ENCODE results near the gene NT5C2. TPM values are rescaled to one million over a fixed set of nuclear protein-coding genes. Genes with fewer than 3 reads are reported as not detected.

Gene NT5C2
- total RNA-seq, 6 experiments from 2014 or later, result 17.3 to 39.2 (median 32.4) TPM

DNA sequence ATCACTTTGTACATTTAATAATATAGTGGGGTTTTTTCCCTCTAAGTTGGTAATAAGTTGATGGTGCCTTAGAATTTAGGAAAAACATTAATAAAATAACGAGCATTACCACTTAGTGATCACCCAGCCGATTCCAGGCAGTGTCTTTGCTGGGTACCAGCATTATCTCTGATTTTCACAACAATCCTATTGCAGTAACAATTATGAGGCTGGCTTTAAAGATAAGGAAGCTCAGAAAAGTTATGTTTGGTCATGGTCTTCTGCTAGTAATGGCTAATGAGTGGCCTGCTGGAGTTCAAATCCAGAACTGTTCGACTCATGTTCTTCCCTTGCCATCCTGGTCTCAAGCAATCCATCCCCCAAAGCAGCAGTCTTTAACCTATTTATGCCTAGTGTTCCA lies 147.1 kb downstream of the NT5C2 start:
- intact Hi-C loops (cut with DNase I), result no loop called here
- Histone ChIP-seq H3K9me3 (no peaks in the 10 kb centered on the region), H3K4me1 (no peaks in the 10 kb centered on the region), H3K36me3 (no peaks in the 10 kb centered on the region), H3K4me3 (no peak overlapping the region), H3K27me3 (no peaks in the 10 kb centered on the region), H3K27ac (no peak overlapping the region)
- ATAC-seq (no peak), DNase-seq (no peak)
- 81% methylated on average over 3 of the region's 3 CpGs for WGBS (ENCODE audit: insufficient coverage, low coverage, low lambda C conversion rate, missing lambda C conversion rate)
- TF ChIP-seq POLR2A (IDR thresholded peaks at IDR 0.05), result no peak
- TF ChIP-seq, protein P1, sequence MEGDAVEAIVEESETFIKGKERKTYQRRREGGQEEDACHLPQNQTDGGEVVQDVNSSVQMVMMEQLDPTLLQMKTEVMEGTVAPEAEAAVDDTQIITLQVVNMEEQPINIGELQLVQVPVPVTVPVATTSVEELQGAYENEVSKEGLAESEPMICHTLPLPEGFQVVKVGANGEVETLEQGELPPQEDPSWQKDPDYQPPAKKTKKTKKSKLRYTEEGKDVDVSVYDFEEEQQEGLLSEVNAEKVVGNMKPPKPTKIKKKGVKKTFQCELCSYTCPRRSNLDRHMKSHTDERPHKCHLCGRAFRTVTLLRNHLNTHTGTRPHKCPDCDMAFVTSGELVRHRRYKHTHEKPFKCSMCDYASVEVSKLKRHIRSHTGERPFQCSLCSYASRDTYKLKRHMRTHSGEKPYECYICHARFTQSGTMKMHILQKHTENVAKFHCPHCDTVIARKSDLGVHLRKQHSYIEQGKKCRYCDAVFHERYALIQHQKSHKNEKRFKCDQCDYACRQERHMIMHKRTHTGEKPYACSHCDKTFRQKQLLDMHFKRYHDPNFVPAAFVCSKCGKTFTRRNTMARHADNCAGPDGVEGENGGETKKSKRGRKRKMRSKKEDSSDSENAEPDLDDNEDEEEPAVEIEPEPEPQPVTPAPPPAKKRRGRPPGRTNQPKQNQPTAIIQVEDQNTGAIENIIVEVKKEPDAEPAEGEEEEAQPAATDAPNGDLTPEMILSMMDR (IDR thresholded peaks at IDR 0.05), result no peak

DNA sequence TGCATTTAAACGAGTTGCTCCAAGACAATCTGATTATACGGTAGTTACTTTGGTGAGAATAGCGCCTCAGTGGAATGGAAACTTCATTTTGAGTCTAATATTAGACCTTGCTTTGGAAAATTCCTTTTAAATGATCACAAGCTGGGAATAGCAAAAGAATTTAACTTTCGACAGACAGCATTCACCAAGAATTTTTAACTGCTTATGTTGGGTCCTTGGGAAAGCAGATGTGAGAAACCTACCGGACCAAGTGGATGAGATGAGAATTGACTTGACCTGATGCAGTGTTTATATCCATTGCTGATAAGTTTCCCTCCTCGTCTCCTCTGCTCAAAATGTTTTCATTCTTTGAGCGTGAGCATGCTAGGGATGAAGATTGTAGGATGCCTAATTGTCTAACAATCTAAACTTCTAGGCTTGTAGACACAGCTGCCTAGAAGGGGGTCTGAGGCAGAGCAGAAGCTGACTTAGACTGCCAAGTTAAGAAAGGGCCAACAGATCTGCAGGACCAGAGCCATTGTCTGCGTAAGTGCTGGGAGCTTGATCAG lies 148.1 kb downstream of the NT5C2 start:
- DNase-seq (no peak), ATAC-seq (no peak)
- WGBS (ENCODE audit: insufficient coverage, low coverage, low lambda C conversion rate, missing lambda C conversion rate), result 81% methylated on average over 7 of the region's 8 CpGs
- H3K4me1 ChIP-seq, result no peaks in the 10 kb centered on the region
- no peaks in the 10 kb centered on the region for H3K27me3 ChIP-seq
- H3K36me3 ChIP-seq, result no peaks in the 10 kb centered on the region
- intact Hi-C loops (cut with DNase I), result no loop called here
- H3K4me3 ChIP-seq, result no peak overlapping the region
- no peaks in the 10 kb centered on the region for H3K9me3 ChIP-seq
- TF ChIP-seq, protein P1 (IDR thresholded peaks at IDR 0.05), result no peak
- no peak for TF ChIP-seq POLR2A (IDR thresholded peaks at IDR 0.05)
- no peak overlapping the region for H3K27ac ChIP-seq

DNA sequence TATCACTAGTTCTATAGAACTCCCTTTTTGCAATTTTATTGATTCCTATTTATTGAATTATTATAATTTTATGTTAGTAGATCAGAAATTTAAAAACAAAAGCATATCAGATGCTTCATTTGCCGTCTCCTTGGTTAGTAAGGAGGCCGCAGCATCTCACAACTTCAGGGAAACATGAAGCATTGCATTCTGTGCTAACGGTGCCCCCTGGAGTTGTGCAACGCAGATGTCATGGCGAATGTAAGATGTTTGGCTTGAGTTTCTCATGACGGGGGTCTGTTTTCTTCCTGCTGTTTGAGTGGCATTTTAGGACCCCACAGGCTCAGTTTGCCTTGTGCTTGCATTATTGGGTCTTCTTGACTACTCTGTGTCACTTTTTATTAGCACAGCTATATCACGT lies 150.2 kb downstream of the NT5C2 start:
- H3K4me3 ChIP-seq, result no peak overlapping the region
- intact Hi-C loops (cut with DNase I), result no loop called here
- TF ChIP-seq, protein P1 (IDR thresholded peaks at IDR 0.05), result no peak
- no peak for TF ChIP-seq POLR2A (IDR thresholded peaks at IDR 0.05)
- no peaks in the 10 kb centered on the region for H3K27me3 ChIP-seq
- WGBS (ENCODE audit: insufficient coverage, low coverage, low lambda C conversion rate, missing lambda C conversion rate), result 89% methylated on average over 7 of the region's 7 CpGs
- no peaks in the 10 kb centered on the region for H3K9me3 ChIP-seq
- no peaks in the 10 kb centered on the region for H3K4me1 ChIP-seq
- no peaks in the 10 kb centered on the region for H3K36me3 ChIP-seq
- no peak overlapping the region for H3K27ac ChIP-seq
- ATAC-seq (no peak), DNase-seq (no peak)

DNA sequence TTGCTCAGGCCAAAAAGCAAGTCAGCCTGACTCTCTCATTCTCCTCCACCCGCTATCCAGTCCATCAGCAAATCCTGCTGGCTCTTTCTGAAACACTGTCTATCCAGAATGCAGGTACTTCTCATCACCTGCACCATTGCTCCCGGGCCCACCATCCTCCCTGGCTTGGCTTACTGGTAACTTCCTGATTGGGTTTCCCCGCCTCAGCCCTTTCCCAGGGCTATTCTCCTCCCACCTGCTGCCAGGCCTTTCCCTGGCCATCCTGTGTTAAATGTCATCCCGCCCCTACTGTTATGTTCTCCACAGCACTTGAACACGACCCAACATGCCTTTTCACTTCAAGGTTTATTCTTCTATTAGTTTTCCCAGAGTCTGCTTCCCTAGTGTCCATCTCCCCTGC lies 150.9 kb downstream of the NT5C2 start:
- DNase-seq (no peak), ATAC-seq (no peak)
- H3K36me3 ChIP-seq, result no peaks in the 10 kb centered on the region
- H3K9me3 ChIP-seq, result no peaks in the 10 kb centered on the region
- TF ChIP-seq, protein P1 (IDR thresholded peaks at IDR 0.05), result no peak
- TF ChIP-seq POLR2A (IDR thresholded peaks at IDR 0.05), result no peak
- no peak overlapping the region for H3K27ac ChIP-seq
- H3K4me3 ChIP-seq, result no peak overlapping the region
- intact Hi-C loops (cut with DNase I), result no loop called here
- no peaks in the 10 kb centered on the region for H3K27me3 ChIP-seq
- 79% methylated on average over 5 of the region's 5 CpGs for WGBS (ENCODE audit: insufficient coverage, low coverage, low lambda C conversion rate, missing lambda C conversion rate)
- no peaks in the 10 kb centered on the region for H3K4me1 ChIP-seq

DNA sequence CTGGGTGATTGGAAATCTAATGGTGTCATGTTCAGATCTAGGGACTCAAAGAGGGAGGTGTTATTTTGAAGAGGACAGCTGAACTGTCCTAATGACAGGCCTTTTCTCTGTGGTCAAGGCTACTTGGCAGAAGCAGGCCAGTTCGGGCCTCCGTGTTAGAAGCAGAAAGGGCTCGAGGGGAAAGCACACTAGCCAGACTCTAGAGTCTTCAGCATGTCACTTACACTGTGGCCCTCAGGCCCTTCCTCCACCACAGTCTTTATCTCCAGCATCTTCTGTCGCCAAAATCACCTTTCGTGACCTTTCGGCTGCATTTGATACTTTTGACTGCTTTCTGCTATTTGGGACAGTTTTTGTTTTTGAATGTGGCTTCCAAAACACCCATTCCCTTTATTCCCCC lies 151.7 kb downstream of the NT5C2 start:
- intact Hi-C loops (cut with DNase I), result no loop called here
- no peaks in the 10 kb centered on the region for H3K27me3 ChIP-seq

More for the DNA sequence above, 151.7 kb downstream of the NT5C2 start:
- Histone ChIP-seq H3K27ac (no peak overlapping the region), H3K9me3 (no peaks in the 10 kb centered on the region), H3K4me1 (no peaks in the 10 kb centered on the region), H3K36me3 (no peaks in the 10 kb centered on the region), H3K4me3 (no peak overlapping the region)
- no peak for ATAC-seq
- 94% methylated on average over 3 of the region's 6 CpGs for WGBS (ENCODE audit: insufficient coverage, low coverage, low lambda C conversion rate, missing lambda C conversion rate)
- TF ChIP-seq, protein P1 (IDR thresholded peaks at IDR 0.05), result no peak
- no peak for TF ChIP-seq POLR2A (IDR thresholded peaks at IDR 0.05)
- DNase-seq, result no peak
